Activated naive CD4-positive, alpha-beta T cell treated with anti-CD3 and anti-CD28 coated beads, Interleukin-2, amount 10 ng/mL, durations not matched to agents 7 days and 5 days (primary cell): Measurements from ENCODE around the gene RPRD1B.

Source experiments
- CTCF ChIA-PET: fragments of 350-600 bp; sonication (Branson Sonifier 250); formaldehyde crosslinking; loops from one replicate; lab custom pipeline; 2021; ENCODE audit warnings: antibody characterized with exemption; lab: Charles Lee
- DNase-seq: peaks from one replicate; pipeline ENCODE4 v3.0.0-alpha.2; 2020
- H3K27ac Mint-ChIP-seq: one replicate; pipeline ENCODE4 v1.8.0; 2021; ENCODE audit warnings: mild to moderate bottlenecking, moderate library complexity, mixed read lengths
- H3K27me3 Mint-ChIP-seq: one replicate; pipeline ENCODE4 v1.8.0; 2021; ENCODE audit warnings: mild to moderate bottlenecking, mixed read lengths
- H3K36me3 Mint-ChIP-seq: one replicate; pipeline ENCODE4 v1.8.0; 2021; ENCODE audit warnings: mixed read lengths
- H3K4me1 Mint-ChIP-seq: one replicate; pipeline ENCODE4 v1.8.0; 2021; ENCODE audit warnings: mixed read lengths
- H3K4me3 Mint-ChIP-seq: one replicate; pipeline ENCODE4 v1.8.0; 2021; ENCODE audit warnings: mild to moderate bottlenecking, moderate library complexity, mixed read lengths
- H3K9me3 Mint-ChIP-seq: one replicate; pipeline ENCODE4 v1.8.0; 2021; ENCODE audit warnings: mixed read lengths

The RPRD1B gene, protein sequence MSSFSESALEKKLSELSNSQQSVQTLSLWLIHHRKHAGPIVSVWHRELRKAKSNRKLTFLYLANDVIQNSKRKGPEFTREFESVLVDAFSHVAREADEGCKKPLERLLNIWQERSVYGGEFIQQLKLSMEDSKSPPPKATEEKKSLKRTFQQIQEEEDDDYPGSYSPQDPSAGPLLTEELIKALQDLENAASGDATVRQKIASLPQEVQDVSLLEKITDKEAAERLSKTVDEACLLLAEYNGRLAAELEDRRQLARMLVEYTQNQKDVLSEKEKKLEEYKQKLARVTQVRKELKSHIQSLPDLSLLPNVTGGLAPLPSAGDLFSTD

DNA sequence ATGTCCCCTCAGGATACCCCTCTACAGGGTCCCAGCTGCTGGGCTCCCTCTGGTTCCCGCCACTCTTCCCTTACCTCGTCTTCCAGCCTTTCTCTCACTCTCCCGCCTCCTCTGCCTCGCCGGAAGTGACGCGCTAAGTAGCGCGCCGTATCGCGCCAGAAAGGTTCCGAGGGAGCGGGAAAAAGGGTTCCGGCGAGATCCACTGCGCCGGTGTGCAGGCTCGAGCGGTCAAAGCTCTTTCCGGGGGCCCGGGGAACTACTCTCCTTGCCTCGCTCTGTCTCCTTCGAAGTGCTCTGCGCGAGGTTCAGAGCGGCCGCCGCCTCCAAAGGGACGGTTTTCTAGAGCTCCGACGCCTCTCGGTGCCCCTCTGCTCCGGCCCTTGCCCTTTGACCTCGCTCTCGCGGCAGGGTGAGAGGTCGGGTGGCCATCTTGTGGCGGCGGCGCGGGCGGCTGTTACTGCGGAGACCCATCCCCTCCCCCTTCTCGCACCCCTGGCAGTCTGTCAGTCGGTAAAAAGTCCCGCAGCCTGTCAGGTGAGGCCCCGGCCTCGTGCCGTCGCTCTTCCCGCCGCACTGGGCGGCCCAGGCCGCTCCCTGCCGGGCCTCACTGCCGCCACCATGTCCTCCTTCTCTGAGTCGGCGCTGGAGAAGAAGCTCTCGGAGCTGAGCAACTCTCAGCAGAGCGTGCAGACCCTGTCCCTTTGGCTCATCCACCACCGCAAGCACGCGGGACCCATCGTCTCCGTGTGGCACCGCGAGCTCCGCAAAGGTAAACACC, at the start of gene RPRD1B, which contains the start of gene TTI1:
RPRD1B (plus strand) TSS at position 417 of the 778 bp plus-strand sequence; CDS start at position 619, 202 bp downstream.
TTI1 (minus strand) TSS at position 127 of the 778 bp plus-strand sequence. CDS start 19,640 bp downstream, outside the sequence.
- Mint-ChIP-seq H3K4me3 (peak within 1 kb of the TSS; percentile 91), H3K9me3 (no peaks in the 10 kb centered on the region), H3K27ac (peak within 1 kb of the TSS; percentile 97), H3K36me3 (peaks cover 23% of the 10 kb centered on the region), H3K27me3 (peaks cover 5% of the 10 kb centered on the region), H3K4me1 (peaks cover 70% of the 10 kb centered on the region)
- CTCF ChIA-PET, result interaction anchor here (0.8 to 1.4 kb wide), 4 partner anchors 15 to 401 kb away, joined by 3 to 5 read pairs (median 3); partner anchors contain the start of gene SNHG17
- DNase-seq, result peak; percentile 92

- H3K4me1 Mint-ChIP-seq, result no peaks in the 10 kb centered on the region
- CTCF ChIA-PET, result interaction anchor here (1.4 to 1.7 kb wide), 2 partner anchors 9 to 15 kb away, joined by 5 to 6 read pairs; no protein-coding TSS in a partner anchor
- H3K9me3 Mint-ChIP-seq, result no peaks in the 10 kb centered on the region
- no peak overlapping the region for H3K4me3 Mint-ChIP-seq
- no peaks in the 10 kb centered on the region for H3K27me3 Mint-ChIP-seq
- no peak for DNase-seq
- no peak overlapping the region for H3K27ac Mint-ChIP-seq
- H3K36me3 Mint-ChIP-seq, result peaks cover 12% of the 10 kb centered on the region
These were observed 49.3 kb upstream of the RPRD1B start for GRCh38 chr20:37984018-37984785.

DNA sequence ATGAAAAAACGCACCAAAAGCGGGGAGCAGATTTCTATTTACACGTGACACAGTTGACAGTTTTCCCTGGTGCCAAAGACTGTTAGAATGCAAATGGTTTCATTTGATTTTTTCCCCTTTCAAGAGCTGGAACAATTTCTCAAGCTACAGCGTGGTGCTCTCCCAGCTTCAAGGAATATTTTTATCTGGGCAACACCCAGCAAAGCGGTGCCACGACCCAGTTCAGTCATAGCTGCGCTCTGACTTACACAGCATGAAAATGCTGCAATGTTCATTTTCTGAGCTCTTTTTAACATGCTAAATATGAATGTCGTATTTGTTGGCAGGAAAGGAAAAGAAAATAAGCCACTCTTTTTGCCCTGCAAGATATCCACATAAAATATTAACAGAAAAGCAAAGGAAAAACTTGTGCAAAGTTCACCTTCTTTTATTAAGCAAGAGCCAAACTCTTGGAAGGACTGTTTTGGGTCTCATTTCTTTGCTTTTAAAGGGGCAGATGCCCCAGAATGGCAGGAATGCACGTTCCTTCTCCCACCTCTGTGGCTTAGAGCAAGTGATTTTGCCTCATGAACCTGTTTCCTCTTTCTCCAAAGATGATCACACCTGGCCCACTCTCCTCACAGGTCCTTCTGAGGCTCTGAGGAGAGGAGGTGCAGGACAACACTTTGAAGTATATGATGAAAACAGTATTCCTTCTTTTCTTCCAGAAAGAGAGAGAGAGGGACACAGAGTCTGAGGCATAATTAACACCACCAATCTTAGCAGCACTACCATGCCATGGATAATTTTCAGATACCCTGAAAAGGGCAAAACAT, 47.3 kb upstream of the RPRD1B start:
- CTCF ChIA-PET, result no interaction called here
- no peak overlapping the region for H3K4me3 Mint-ChIP-seq
- H3K9me3 Mint-ChIP-seq, result no peaks in the 10 kb centered on the region
- peaks cover 19% of the 10 kb centered on the region for H3K4me1 Mint-ChIP-seq
- no peak overlapping the region for H3K27ac Mint-ChIP-seq
- no peak for DNase-seq
- H3K36me3 Mint-ChIP-seq, result peaks cover 19% of the 10 kb centered on the region
- no peaks in the 10 kb centered on the region for H3K27me3 Mint-ChIP-seq

DNA sequence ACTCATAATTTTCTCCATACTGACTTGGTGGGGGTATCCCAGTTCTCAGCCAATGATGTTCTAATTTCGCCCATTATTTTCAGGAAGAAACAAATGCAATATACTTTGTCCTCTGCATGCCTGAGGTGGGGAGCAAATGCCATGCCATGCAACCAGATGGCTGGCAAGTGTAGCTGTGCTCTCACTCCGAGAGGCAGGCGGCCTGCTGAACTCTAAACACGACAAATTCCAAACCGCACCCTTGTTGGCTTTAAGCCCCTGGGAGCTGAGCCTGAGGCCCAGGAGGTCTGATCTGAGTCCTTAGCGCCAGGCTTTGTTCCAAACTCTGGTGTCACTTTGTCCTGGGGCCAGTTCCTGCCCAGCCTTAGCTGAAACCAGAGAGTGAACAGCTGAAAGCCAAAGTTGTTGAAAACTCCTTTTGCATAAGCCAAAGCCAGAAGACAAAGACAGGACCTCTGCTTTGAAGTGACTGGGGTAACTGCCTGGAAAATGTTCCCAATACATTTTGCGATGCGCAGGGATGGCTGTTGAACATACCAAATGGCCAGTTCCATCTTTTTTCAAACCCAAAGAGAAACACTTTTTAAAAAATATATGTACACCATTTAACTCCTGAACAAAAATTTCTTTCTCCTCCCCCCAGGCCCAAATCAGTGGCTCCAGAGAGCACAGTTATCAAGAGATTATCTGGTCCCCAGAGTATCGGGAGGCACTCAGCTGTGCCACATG, 46.5 kb upstream of the RPRD1B start:
- H3K36me3 Mint-ChIP-seq, result peaks cover 25% of the 10 kb centered on the region
- no peak overlapping the region for H3K27ac Mint-ChIP-seq
- H3K4me3 Mint-ChIP-seq, result no peak overlapping the region
- DNase-seq, result no peak
- no peaks in the 10 kb centered on the region for H3K9me3 Mint-ChIP-seq
- CTCF ChIA-PET, result no interaction called here
- peaks cover 23% of the 10 kb centered on the region for H3K4me1 Mint-ChIP-seq
- no peaks in the 10 kb centered on the region for H3K27me3 Mint-ChIP-seq

DNA sequence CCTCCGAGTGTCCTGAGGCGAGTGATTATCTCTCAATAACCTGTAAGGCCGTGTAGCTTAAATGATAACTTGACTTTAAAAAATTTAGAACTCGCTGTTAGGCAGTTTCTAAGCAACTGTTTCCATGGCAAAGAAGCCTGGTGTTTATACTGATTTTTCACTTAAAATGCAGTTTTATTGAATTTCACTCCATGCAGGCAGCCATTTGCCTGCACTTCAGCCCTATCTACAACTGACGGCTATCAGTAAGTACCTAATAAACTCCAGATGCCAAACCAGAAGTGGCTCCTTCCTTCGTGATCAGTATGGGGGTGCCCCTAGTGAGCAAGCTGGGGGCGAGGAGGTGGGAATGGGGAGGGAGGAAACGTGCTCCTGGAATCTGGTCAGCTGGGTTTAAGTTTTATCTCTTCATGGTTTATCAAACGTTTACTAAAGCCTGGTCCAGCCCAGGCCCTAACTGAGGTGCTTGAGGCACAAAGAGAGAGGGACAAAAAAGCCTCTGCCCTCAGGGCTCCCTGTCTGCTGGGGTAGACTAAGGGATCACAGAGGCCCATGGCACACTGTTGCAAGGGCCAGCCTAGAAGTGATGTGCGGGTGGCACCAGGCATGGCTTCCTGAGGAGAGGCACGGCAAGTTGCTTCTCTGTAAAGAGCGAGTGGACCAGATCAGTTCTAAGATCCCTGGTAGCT, 45.8 kb upstream of the RPRD1B start:
- CTCF ChIA-PET, result no interaction called here
- peaks cover 23% of the 10 kb centered on the region for H3K4me1 Mint-ChIP-seq
- no peak for DNase-seq
- peaks cover 20% of the 10 kb centered on the region for H3K36me3 Mint-ChIP-seq
- H3K9me3 Mint-ChIP-seq, result no peaks in the 10 kb centered on the region
- H3K4me3 Mint-ChIP-seq, result no peak overlapping the region
- H3K27ac Mint-ChIP-seq, result no peak overlapping the region
- H3K27me3 Mint-ChIP-seq, result no peaks in the 10 kb centered on the region

DNA sequence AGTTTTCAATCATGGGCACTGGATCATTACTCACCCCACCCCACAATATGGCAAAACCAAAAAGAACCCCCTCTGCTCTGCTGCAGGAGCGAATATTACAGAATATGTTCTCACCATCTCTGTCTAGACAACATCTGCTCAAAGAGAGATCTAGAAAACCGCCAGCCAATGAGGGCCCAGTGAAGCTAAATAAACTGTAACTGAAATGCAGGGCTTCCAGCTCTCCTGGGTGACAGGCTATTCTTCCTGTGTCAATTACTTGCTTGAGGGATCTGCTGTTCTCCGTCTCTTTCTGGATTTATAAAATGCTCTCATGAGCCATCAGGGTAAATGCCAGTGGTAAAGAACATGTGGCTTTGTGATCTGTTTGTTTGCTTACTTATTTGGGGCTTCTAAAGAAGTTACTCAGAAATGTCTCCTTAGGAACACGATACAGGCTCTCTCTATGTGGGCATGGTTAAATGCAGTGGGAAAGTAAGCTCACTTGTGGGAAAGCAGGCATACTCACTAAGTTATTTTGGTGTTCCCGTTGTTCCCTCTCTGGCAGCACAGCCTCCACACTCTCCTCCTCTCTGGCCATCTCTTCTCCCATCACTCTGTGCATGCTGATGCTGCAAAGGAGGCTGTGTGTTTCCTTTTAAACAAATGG, 45.1 kb upstream of the RPRD1B start:
- CTCF ChIA-PET, result no interaction called here
- Mint-ChIP-seq H3K9me3 (no peaks in the 10 kb centered on the region), H3K27me3 (no peaks in the 10 kb centered on the region), H3K27ac (no peak overlapping the region), H3K4me1 (peaks cover 23% of the 10 kb centered on the region), H3K4me3 (no peak overlapping the region), H3K36me3 (peaks cover 17% of the 10 kb centered on the region)
- no peak for DNase-seq

- peaks cover 23% of the 10 kb centered on the region for H3K4me1 Mint-ChIP-seq
- H3K36me3 Mint-ChIP-seq, result peaks cover 22% of the 10 kb centered on the region
- DNase-seq, result no peak
- H3K27ac Mint-ChIP-seq, result peak overlapping the region; percentile 84
- H3K4me3 Mint-ChIP-seq, result peak overlapping the region; percentile 14
- no peaks in the 10 kb centered on the region for H3K27me3 Mint-ChIP-seq
- H3K9me3 Mint-ChIP-seq, result no peaks in the 10 kb centered on the region
- CTCF ChIA-PET, result no interaction called here
These were observed 43.8 kb upstream of the RPRD1B start for GRCh38 chr20:37989601-37990295.

- DNase-seq, result peak; percentile 65
- no peaks in the 10 kb centered on the region for H3K27me3 Mint-ChIP-seq
- H3K27ac Mint-ChIP-seq, result peak overlapping the region; percentile 84
- CTCF ChIA-PET, result interaction anchor here (0.5 to 5.3 kb wide), 3 partner anchors 67 to 726 kb away, joined by 3 to 30 read pairs (median 4); no protein-coding TSS in a partner anchor
- no peak overlapping the region for H3K4me3 Mint-ChIP-seq
- peaks cover 29% of the 10 kb centered on the region for H3K36me3 Mint-ChIP-seq
- H3K9me3 Mint-ChIP-seq, result no peaks in the 10 kb centered on the region
- H3K4me1 Mint-ChIP-seq, result peaks cover 23% of the 10 kb centered on the region
These were observed 42.9 kb upstream of the RPRD1B start for GRCh38 chr20:37990571-37991151.

DNA sequence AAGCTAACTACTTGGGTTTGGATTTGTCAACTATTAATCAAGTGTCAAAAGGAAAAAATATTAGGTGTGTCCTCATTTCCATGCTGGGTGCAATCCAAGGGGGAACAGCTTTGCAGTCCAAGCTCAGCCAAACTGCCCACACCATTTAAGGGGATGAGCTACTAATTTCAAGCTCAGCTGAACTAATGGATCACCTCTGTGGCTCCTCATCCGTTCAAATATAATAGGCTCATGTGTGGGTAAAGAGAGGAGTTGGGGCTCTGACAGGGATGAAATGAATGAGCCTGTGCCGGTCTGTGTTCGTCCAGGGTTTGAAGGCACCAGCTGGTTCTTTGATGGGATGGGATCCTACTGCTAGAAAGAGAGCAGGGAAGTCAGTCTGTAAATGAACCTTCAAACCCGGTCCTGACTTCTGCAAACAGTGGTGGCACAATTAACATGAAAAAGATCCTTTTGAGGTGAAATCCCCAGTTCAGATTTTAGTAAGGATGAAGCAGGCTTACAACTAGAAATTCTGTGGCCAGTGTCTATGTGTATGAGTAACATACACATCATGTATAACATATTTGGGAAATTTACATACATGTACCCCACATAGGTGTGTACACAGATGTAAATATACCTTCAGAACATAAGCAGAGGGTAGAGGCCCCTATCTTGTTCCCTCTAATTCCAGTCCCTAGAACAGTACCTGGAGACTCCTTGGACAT, 42.2 kb upstream of the RPRD1B start:
- H3K27me3 Mint-ChIP-seq, result no peaks in the 10 kb centered on the region
- H3K27ac Mint-ChIP-seq, result peak overlapping the region; percentile 10
- no peaks in the 10 kb centered on the region for H3K9me3 Mint-ChIP-seq
- peaks cover 23% of the 10 kb centered on the region for H3K4me1 Mint-ChIP-seq
- H3K36me3 Mint-ChIP-seq, result peaks cover 29% of the 10 kb centered on the region
- CTCF ChIA-PET, result interaction anchor here (0.5 to 5.3 kb wide), 3 partner anchors 66 to 726 kb away, joined by 3 to 30 read pairs (median 4); no protein-coding TSS in a partner anchor
- no peak overlapping the region for H3K4me3 Mint-ChIP-seq
- no peak for DNase-seq

DNA sequence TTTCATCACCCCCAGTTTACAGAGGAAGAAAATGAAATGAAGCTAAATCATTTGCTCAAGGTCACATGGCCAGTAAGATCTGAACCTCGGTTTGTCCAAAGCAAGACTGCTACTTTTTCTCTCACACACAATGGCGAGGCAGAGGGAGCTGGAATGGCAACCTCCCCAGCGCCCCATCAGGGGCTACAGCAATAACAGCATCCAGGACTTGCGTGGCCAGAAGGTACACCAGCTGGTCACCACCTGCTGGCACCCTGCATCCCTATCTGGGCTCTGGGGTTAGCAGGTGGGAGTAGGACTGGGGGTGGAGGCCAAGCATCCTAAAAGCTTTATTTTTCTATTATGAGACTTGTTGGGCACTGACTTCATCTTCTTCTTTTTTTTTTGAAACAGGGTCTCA, 41.6 kb upstream of the RPRD1B start:
- CTCF ChIA-PET, result interaction anchor here (1.1 to 5.3 kb wide), 4 partner anchors 12 to 426 kb away, joined by 3 to 30 read pairs (median 4); no protein-coding TSS in a partner anchor

More for the DNA sequence above, 41.6 kb upstream of the RPRD1B start:
- H3K4me1 Mint-ChIP-seq, result peaks cover 23% of the 10 kb centered on the region
- no peak overlapping the region for H3K4me3 Mint-ChIP-seq
- DNase-seq, result no peak
- H3K9me3 Mint-ChIP-seq, result no peaks in the 10 kb centered on the region
- H3K36me3 Mint-ChIP-seq, result peaks cover 29% of the 10 kb centered on the region
- H3K27ac Mint-ChIP-seq, result no peak overlapping the region
- no peaks in the 10 kb centered on the region for H3K27me3 Mint-ChIP-seq
